Hematopoietic multipotent progenitor cell treated with erythropoietin and hydrocortisone succinate and interleukin-3 and kit ligand, for 6 days (in vitro differentiated cells): ENCODE results near the gene DUSP7.
"Not testable (repeated sequence)": the region's sequence is repeated elsewhere in the genome, so short reads cannot be mapped to it uniquely, and the experiment has no call there.

ENCODE experiments used
- DNase-seq: peaks from one replicate; pipeline ENCODE4 v3.0.0-alpha.2; 2015

DUSP7 gene

GRCh38 chr3:52044869-52045619, 11.3 kb downstream of the DUSP7 start:
- peak; percentile 41 for DNase-seq

- no peak for DNase-seq
Observed at GRCh38 chr3:52043750-52044149, 12.6 kb downstream of the DUSP7 start.

GRCh38 chr3:52043039-52043438, 13.3 kb downstream of the DUSP7 start:
- DNase-seq: not testable (repeated sequence)

- peak; percentile 44 for DNase-seq
Observed at GRCh38 chr3:52041118-52041731, 15.1 kb downstream of the DUSP7 start.

- no peak for DNase-seq
Observed at GRCh38 chr3:52040600-52040999, 15.8 kb downstream of the DUSP7 start.

GRCh38 chr3:52039846-52040245, 16.5 kb downstream of the DUSP7 start:
- DNase-seq: no peak

GRCh38 chr3:52039426-52039825, 16.9 kb downstream of the DUSP7 start:
- DNase-seq: no peak

GRCh38 chr3:52038227-52038626, 18.1 kb downstream of the DUSP7 start:
- no peak for DNase-seq

- no peak for DNase-seq
Observed at GRCh38 chr3:52037291-52037690, 19.1 kb downstream of the DUSP7 start.

- no peak for DNase-seq
Observed at GRCh38 chr3:52036829-52037228, 19.5 kb downstream of the DUSP7 start.

- DNase-seq: no peak
Observed at GRCh38 chr3:52036222-52036694, 20.1 kb downstream of the DUSP7 start.

GRCh38 chr3:52034651-52035050, 21.7 kb downstream of the DUSP7 start:
- DNase-seq: no peak

GRCh38 chr3:52034212-52034611, 22.2 kb downstream of the DUSP7 start:
- no peak for DNase-seq

- DNase-seq: not testable (repeated sequence)
Observed at GRCh38 chr3:52033748-52034147, 22.6 kb downstream of the DUSP7 start.

GRCh38 chr3:52032702-52033408, 23.5 kb downstream of the DUSP7 start:
- no peak for DNase-seq

- DNase-seq: no peak
Observed at GRCh38 chr3:52031896-52032295, 24.5 kb downstream of the DUSP7 start.

GRCh38 chr3:52030714-52031310, 25.6 kb downstream of the DUSP7 start:
- DNase-seq: no peak

GRCh38 chr3:52029535-52029934, 26.8 kb downstream of the DUSP7 start:
- DNase-seq: no peak

GRCh38 chr3:52029053-52029452, 27.3 kb downstream of the DUSP7 start:
- DNase-seq: peak; percentile 50

GRCh38 chr3:52028572-52028971, 27.8 kb downstream of the DUSP7 start:
- peak; percentile 24 for DNase-seq

GRCh38 chr3:52026041-52026440, 30.3 kb downstream of the DUSP7 start:
- no peak for DNase-seq

GRCh38 chr3:52025453-52025852, 30.9 kb downstream of the DUSP7 start:
- no peak for DNase-seq

GRCh38 chr3:52024765-52025452, 31.5 kb downstream of the DUSP7 start:
- DNase-seq: no peak
